HG02571 (cell line): ENCODE measurements around the gene MDP1.
"Not testable (repeated sequence)": the region's sequence is repeated elsewhere in the genome, so short reads cannot be mapped to it uniquely, and the experiment has no call there.

Experiments
- ATAC-seq: cut with Tn5 transposase; IDR thresholded peaks from one replicate; pipeline ENCODE4 v1.9.1; 2021; ENCODE audit warnings: mild to moderate bottlenecking, moderate library complexity; ENCODE audit not compliant: unreplicated experiment

The MDP1 gene

DNA sequence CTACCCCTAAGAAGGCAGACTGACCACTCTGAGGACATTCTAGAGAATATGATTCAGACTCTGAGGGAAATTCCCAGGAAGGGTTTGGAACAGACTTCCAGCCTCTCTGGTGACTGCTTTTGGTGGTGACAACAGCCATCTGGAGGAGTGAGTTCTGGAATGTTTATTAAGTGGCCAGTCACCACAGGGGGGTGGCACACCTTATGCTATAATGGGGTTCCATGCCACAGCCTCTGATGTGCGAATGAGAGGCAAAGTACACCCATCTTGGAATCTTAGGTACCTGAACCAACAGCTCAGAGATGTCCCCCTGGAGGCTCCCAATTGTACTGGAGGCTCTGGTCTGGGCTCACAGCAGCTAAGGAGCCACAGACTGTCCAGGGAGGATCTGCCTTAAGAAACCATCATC lies 36.0 kb upstream of the MDP1 start:
- ATAC-seq = no peak

DNA sequence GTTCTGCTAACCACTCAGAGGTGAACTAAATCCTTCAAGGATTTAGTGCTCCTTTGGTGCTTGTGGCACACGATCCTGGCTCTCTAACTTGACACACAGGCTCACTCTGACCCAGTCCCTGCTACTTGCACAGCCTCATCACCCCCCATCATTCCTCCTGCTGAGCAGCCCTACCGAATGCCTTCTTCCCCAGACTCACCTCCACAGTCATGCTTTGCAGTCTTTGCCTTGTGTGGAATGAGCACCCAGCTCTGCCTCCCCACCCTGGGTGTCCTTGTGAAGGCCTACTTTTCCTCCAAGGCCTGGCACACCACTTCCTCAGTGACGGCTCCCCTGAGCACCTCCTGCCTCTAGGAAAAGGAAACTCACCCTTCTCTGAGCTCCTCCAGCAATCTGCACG lies 34.5 kb upstream of the MDP1 start:
- ATAC-seq = no peak

DNA sequence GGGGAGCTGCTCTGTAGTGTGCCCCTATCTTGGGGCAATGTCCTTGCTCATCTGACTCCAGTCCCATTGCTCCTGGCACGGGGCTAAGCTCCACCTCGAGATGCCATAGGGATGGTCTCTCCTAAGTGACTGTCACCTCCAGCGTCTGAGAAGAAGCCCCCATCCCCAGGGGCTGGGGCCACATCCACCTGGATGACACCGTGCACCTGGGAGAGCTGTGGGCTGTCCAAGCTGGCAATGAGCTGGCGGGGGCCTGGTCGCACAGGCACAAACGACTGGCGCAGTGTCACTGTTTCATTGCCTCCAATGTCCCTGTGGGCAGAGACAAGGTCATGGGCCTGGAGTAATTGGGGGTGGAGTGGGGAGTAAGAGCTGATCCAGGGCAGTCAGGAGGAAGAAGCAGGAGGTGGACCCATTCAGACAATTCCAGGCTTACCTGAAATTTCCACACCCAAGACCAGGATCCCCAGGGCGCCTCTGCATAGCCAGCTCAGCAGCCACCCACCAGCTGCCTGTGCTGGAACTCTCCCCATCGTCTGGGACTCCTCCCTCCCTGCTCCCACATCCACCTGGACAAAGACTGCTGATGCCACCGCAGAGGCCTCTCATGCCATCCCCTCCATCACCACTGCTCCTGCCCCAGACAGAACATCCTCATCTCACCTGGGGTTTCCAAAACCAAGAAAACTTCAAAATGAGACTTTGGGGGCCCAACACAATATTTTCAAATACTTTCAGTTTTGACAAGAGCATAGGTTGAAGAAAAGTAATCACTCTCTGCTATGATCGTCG lies 33.6 kb upstream of the MDP1 start:
- ATAC-seq = no peak

DNA sequence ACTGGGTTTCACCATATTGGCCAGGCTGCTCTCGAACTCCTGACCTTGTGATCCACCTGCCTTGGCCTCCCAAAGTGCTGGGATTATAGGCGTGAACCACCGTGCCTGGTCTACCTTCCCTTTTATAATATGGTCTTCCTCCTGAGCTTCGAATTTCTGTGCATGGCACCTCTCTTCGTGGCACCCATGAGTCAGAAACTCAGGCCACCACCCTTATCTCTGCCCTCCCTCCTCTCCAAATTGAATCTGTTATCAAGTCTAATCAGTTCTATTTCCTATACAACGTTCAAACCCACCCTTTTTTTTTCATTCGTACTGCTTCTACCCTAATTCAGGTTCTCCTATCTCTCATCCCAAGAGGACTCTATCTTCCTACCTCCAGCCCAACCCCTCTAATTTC lies 31.6 kb upstream of the MDP1 start:
- ATAC-seq = no peak

DNA sequence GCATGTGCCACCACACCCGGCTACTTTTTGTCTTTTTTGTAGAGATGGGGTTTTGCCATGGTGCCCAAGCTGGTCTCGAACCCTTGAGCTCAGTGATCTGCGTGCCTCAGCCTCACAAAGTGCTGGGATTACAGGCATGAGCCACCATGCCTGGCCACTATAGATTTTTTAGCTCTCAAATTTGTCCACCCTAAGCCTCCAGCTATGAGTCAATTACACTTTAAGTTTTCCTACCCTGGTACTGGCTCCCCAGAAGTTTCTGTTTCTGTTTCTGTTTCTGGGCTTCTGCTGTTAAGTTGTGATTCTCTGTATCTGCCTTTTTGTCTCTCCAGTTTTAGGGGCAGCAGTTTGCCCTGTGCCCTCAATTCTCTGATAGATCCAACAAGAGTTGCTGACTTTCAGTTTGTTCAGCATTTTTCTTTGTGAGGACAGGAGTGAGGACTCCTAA lies 30.9 kb upstream of the MDP1 start:
- ATAC-seq = no peak

DNA sequence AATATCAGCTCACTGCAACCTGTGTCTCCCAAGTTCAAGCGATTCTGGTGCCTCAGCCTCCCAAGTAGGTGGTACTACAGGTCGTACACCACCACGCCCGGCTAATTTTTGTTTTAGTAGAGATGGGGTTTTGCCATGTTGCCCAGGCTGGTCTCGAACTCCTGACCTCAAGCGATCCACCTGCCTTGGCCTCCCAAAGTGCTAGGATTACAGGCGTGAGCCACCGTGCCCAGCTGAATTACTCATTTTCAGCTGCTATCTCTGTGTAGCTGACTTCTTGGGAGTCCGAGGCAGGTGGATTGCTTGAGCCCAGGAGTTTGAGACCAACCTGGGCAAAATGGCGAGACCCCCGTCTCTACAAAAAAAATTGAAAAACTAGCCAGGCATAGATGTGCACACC lies 29.5 kb upstream of the MDP1 start:
- ATAC-seq = not testable (repeated sequence)

DNA sequence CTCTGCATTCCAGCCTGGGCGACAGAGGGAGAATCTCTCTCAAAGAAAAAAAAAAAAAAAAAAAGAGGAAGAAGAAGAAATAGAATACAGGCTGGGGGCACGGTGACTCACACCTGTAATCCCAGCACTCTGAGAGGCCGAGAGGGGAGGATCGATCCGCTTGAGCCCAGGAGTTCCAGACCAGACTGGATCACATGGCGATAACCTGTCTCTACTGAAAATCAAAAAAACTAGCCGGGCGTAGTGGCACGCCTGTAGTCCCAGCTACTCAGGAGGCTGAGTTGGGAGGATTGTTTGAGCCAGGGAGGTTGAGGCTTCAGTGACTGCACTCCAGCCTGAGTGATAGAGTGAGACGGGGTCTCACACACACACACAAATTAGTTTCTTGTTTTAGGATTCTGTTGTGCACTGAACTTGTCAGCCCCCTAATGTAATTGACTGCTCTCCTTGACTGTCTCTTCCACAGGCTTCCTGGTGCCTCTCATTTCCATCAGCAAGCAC lies 27.5 kb upstream of the MDP1 start:
- no peak for ATAC-seq

DNA sequence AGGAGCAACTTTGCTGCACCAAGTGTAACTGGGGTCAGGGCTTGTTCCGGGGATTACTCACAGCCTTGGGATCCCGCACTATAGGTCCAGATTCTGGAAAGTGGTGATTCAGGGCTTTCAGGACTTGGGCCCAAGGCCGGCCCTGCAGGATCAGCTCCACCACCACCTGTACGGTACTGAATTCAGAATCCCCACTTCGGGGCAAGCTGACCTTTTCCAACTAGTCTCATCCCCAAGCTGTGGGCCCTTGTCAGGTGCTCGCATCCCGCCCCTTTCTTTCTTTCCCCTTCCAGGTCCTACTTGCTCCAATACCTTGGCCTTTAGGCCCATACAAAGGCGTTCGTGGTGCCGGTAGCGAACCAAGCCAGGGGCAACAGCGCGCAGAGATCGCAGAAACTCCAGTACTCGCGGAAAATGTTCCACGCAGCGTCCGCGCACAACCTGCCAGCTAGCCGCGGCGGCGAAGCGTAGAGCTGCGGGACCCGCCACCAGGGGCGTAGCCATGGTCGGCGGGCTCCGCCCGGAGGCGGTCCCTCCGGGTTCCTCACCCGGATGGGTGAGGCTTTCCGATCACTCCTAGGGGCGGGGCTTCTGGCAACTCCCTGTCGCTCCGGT lies 26.1 kb upstream of the MDP1 start:
- ATAC-seq = peak; percentile 69

DNA sequence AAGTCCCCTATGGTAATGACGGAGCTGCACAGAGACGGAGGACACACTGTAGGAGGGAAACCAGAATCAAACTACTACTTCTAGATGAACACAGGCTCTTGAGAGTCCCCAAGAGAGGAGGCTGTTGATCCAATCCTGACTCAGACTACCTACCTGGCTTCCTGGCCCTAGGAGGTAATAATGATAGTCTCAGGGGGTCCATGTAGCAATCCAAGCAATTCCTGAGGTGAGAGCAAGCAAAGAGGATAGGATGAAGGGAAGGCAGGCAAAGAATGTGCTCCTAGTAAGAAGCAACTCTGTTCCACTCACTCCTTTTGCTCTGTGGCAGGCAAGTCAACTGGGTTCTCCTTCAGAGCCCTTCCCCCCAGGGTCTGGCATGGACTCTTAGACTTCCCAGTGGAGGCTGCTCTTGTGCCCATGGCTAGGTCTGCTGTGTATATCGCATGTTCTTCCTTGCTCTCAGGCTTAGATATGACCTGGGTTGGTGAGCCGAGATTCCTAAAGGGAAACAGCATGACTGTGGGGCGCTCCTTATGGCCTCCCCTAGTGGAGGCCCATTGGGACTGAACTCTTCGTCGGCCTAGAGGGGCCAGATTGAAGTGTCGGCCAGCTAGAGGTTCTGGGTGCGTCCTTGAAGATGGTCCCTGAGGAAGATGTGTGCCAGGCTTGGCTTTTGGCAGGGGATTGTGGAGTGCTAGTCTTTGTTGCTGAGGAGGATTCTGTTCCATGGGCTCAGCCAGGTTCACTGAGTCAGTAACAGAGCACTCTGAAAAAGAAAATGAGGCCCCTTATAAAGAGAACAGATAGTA lies 24.4 kb upstream of the MDP1 start:
- ATAC-seq = no peak

DNA sequence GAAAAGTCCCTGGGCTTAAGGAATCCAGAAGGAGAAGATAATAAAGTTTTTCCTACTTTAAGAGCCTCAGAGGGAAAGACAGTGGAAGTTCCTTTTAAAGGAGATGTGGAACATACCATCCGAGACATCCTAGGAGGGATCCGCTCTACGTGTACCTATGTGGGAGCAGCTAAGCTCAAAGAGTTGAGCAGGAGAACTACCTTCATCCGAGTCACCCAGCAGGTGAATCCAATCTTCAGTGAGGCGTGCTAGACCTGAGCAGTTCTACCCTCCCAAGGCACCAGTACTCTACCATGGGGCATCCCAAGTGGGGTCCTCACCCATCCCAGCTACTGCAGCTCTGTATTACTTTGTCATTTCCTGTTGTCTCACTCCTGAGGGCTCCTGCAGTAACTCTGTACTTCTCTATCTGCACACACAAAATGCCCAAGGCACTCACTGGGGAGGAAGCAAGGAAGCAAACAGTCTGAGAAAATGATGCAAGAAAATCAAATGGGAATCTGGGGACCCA lies 22.7 kb upstream of the MDP1 start:
- no peak for ATAC-seq

DNA sequence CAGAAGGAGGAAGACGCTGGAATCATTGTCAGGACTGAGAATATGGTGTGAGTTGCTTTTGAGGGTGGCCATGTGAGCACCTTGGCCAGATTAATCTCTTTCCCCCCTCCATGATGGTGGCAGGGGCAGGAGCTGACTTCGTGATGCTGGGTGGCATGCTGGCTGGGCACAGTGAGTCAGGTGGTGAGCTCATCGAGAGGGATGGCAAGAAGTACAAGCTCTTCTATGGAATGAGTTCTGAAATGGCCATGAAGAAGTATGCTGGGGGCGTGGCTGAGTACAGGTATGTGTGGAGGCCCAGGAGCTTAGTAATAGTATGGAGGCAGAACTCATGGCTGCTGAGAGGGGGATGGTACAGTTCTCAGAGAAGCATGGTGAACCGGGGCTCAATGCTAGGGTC lies 22.3 kb upstream of the MDP1 start:
- ATAC-seq = no peak

DNA sequence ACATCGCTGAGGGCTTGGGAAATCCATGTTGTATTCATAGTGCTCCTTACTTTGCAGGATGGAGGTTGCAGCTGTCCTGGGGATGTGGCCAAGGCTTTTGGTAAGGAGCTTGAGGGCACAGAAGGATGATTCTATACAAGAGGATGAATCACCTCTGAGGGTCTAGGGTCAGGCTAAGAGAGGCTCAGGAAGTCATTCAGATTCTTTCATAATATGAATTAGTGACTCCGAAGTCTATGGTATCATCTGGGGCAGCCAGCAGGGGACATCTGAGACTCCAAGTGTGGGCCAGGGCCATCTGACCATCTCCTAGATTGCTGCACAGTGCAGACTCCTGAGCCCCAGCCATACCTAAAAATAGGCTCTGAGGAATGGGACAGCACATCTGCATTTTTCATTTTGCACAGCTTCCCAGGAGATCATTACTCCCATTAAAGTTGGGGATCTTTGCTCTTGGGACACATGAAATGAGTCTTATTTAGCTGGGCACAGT lies 21.6 kb upstream of the MDP1 start:
- ATAC-seq = no peak

DNA sequence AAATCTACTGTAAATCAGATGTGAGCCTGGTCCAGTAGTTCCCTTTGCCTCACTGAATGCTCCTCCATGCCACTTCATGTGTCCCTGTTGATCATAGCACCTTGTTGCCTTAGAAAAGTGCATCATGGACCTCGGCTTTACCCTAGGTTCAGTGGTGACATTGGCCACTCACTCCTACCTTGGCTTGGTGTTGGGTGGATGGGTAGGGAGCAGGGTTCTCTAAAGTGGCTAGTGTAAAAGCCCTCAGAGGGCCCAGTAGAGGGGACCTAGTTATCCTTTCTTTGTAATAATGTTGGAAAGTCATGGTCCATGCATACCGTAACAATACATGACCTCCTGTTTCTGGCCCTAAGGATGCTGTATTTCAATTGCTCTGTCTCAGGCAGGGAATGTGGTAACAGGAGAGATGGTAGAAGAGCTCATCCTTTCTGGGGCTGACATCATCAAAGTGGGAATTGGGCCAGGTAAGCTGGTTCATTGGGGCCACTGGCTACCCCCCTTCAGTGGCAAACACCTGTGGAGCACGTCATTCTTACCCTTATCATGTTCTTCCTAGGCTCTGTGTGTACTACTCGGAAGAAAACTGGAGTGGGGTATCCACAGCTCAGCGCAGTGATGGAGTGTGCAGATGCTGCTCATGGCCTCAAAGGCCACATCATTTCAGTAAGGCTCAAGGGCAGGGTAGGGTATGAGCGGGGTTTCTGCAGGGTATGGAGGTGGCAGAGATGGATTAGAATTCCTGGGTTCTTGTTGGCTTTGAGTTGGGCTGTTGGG lies 21.0 kb upstream of the MDP1 start:
- ATAC-seq = no peak

DNA sequence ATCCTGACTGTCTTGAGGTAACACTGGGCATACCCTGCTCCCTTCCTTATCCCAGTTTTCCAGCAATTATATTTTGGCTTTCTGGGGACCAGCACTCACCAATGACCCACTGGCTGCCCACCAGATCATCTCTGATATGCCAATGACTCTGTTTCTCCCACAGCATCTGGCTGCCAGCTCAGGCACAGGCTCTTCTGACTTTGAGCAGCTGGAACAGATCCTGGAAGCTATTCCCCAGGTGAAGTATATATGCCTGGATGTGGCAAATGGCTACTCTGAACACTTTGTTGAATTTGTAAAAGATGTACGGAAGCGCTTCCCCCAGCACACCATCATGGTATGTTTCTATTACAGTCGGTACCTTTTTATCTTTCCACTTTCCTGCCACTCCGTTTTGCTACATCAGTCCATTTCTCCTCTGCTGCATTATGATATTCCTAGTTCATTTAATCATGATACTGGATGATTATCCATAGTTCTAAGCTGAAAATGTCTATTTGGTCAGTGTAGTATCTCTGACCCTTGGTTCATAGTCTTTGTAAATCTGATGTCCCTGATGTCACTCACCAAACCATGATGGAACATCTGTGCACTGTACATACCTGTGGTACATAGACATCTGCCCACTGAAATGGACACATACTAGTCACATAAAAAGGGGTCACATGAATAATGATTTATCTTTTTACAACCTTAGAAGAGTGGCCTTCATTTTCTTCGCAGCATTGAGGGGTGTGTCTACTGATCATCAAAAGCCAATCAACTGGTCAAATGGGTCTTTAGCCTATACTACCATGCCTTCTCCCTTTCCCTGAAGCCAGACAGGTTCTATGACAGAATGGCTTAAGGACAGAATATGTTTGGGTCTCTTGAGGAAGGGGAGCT lies 20.2 kb upstream of the MDP1 start:
- no peak for ATAC-seq

DNA sequence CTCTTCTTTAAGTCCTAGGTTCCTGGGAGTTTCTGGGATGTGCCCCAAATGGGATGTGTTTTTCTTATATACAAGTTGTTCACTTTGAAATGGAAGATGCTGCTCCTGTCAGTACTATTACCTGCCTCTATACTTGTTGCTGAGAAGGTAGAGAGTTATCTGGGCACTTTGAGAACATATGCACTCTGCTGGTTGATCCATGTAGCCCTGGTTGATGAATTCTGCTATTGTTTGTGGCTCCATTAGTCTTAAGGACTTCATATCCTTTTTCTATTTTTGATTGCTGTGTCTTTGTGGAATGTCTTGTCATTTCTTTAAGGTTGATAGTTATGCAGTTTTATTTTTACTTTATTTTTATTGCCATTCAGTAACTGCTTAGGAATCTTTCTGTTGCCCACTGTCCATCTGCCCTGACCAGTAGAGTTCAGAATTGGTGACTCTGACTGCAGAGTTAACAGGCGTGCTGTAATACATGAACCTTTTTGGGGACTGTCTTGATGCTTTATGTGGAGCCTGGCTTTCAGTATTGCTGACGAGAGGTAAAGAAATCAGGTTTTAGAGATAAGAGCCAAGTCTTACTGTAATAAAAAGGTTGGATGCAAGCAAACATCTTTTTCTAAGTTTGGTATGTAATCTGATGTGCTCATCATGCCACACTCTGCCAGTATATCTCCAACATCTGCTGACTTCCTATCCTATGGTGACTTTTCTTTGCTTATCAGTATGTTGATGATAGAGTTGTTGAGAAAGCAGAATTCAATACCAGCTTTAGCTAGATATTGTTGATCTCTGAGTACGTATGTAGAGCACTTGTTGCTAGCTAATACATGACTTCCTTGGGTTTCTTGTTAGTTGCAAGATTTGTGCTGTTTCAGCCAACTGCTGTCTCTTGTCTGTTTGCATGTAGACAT lies 18.5 kb upstream of the MDP1 start:
- ATAC-seq = no peak

DNA sequence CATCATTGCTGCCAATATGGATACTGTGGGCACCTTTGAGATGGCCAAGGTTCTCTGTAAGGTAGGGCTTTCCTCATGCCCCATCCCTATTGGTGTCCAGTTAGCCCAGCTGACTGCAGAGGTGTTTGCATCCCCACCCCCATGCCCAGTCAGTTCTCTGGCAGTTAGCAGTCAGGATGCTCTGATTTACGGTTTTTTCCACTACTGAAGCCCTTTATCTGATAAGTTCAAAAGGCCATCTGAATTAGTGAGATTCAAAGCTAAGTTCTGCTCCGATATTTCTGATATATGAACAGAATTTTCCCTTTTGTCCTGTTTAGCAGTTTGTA lies 17.6 kb upstream of the MDP1 start:
- no peak for ATAC-seq

DNA sequence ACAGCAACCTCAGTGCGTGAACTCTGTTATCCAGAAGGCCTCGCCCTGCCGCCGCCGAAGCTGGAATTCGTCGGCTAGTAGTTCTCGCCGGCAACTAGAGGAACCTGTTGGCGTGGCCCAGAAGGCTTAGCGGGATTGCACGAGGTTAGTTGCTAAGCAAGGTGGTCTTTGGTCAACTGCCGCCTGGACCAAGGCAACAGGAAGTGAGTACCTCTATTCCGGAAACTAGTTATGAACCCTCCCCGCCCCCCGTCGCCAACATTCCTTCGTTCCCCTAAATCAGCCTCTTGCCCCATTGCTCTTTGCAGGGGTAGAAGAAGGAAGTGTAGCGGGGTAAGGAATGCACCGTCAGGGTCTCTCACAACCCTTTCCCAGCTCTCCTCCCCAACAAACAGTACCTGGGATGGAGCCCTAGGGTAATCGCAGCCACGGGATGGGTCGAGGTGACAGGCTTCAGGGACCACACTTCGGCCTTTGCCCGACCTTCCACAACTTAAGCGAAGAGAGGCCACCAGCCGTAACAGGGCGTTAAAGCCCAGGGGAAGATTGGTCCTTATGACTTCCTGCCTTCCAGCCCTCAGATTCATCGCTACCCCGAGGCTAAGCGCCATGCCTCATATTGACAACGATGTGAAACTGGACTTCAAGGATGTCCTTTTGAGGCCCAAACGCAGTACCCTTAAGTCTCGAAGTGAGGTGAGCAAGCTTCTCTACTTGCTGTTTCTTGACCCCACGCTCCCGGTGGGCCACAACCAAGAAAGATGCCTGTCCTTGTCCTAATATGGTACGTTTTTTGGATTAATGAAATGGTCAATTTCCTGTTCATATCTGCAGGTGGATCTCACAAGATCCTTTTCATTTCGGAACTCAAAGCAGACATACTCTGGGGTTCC lies 17.0 kb upstream of the MDP1 start, which contains the start of gene GMPR2:
GMPR2 (plus strand) TSS at position 285 of the 893 bp plus-strand sequence; CDS start at position 610, 325 bp downstream.
- ATAC-seq = peak; percentile 58
